ENCODE results near the gene DNM3. TPM values are rescaled to one million over a fixed set of nuclear protein-coding genes. Genes with fewer than 3 reads are reported as not detected.

The DNM3 gene
- total and polyA plus RNA-seq, 9 donors: 3.1 to 6.5 (median 4.4) TPM

- TF ChIP-seq POLR2A (IDR thresholded peaks at IDR 0.05) (no peak), EP300 (IDR thresholded peaks at IDR 0.05) (no peak)
- TF ChIP-seq, protein P1, sequence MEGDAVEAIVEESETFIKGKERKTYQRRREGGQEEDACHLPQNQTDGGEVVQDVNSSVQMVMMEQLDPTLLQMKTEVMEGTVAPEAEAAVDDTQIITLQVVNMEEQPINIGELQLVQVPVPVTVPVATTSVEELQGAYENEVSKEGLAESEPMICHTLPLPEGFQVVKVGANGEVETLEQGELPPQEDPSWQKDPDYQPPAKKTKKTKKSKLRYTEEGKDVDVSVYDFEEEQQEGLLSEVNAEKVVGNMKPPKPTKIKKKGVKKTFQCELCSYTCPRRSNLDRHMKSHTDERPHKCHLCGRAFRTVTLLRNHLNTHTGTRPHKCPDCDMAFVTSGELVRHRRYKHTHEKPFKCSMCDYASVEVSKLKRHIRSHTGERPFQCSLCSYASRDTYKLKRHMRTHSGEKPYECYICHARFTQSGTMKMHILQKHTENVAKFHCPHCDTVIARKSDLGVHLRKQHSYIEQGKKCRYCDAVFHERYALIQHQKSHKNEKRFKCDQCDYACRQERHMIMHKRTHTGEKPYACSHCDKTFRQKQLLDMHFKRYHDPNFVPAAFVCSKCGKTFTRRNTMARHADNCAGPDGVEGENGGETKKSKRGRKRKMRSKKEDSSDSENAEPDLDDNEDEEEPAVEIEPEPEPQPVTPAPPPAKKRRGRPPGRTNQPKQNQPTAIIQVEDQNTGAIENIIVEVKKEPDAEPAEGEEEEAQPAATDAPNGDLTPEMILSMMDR (IDR thresholded peaks at IDR 0.05): no peak
- Histone ChIP-seq H3K4me1 (ENCODE audit: insufficient read depth) (no peaks in the 10 kb centered on the region), H3K27ac (no peak overlapping the region), H3K4me3 (no peak overlapping the region), H3K27me3 (no peaks in the 10 kb centered on the region), H3K9me3 (no peaks in the 10 kb centered on the region), H3K36me3 (no peaks in the 10 kb centered on the region)
- no peak for DNase-seq
- intact Hi-C loops (cut with DNase I): no loop called here
- WGBS, 3 donors: 95 to 97% (median 96%) methylated on average over 3 of the region's 3 CpGs
These were observed 162.7 kb downstream of the DNM3 start for GRCh38 chr1:172003766-172004530.

- intact Hi-C loops (cut with DNase I): no loop called here
- Histone ChIP-seq H3K4me1 (ENCODE audit: insufficient read depth) (no peaks in the 10 kb centered on the region), H3K27me3 (no peaks in the 10 kb centered on the region), H3K4me3 (no peak overlapping the region), H3K36me3 (no peaks in the 10 kb centered on the region), H3K27ac (no peak overlapping the region), H3K9me3 (no peaks in the 10 kb centered on the region)
- no peak for TF ChIP-seq POLR2A (IDR thresholded peaks at IDR 0.05)
- TF ChIP-seq, protein P1 (IDR thresholded peaks at IDR 0.05): no peak
- TF ChIP-seq EP300 (IDR thresholded peaks at IDR 0.05): no peak
- DNase-seq: no peak
These were observed 163.4 kb downstream of the DNM3 start for GRCh38 chr1:172004671-172005070.

DNA sequence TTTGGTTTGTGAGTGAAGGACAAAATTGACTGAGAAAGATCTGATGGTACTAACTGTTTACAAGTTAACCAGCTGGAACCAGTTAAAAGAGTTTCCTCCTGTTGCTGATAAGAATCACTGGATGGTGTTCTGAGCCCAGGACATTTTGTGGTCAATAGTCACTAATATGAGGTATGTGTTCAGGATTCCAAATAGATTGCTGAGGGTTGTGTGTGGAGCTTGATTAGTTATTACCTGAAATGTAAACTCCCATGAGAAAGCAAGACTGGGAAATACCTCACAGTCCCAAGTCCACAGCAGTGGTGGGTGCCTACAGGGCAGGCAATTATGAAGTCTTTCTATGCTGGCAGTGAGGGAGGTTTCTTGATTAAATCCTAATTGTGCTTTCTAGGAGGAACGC, 164.6 kb downstream of the DNM3 start:
- Histone ChIP-seq H3K4me1 (ENCODE audit: insufficient read depth) (no peaks in the 10 kb centered on the region), H3K36me3 (no peaks in the 10 kb centered on the region), H3K27ac (no peak overlapping the region), H3K27me3 (no peaks in the 10 kb centered on the region), H3K4me3 (no peak overlapping the region), H3K9me3 (no peaks in the 10 kb centered on the region)
- intact Hi-C loops (cut with DNase I): no loop called here
- no peak for DNase-seq
- WGBS, 3 donors: 83 to 94% (median 90%) methylated on average over 1 of the region's 1 CpG
- TF ChIP-seq, protein P1 (IDR thresholded peaks at IDR 0.05): no peak
- no peak for TF ChIP-seq EP300 (IDR thresholded peaks at IDR 0.05)
- no peak for TF ChIP-seq POLR2A (IDR thresholded peaks at IDR 0.05)

- TF ChIP-seq, protein P1 (IDR thresholded peaks at IDR 0.05): no peak
- no peak for TF ChIP-seq POLR2A (IDR thresholded peaks at IDR 0.05)
- TF ChIP-seq EP300 (IDR thresholded peaks at IDR 0.05): no peak
- H3K9me3 ChIP-seq: no peaks in the 10 kb centered on the region
- H3K4me1 ChIP-seq (ENCODE audit: insufficient read depth): no peaks in the 10 kb centered on the region
- H3K27ac ChIP-seq: no peak overlapping the region
- no peaks in the 10 kb centered on the region for H3K36me3 ChIP-seq
- no peak overlapping the region for H3K4me3 ChIP-seq
- no peaks in the 10 kb centered on the region for H3K27me3 ChIP-seq
- no peak for DNase-seq
- intact Hi-C loops (cut with DNase I): no loop called here
These were observed 165.4 kb downstream of the DNM3 start for GRCh38 chr1:172006660-172007059.
